Measurements from ENCODE around the gene FBRSL1. TPM values are rescaled to one million over a fixed set of nuclear protein-coding genes. Genes with fewer than 3 reads are reported as not detected.

Gene FBRSL1
- total and polyA plus RNA-seq, 9 of the 15 experiments (the other 6 are each of a cell fraction or from before 2014, with no cell fraction given), result 0.24 to 129 (median 7.3) TPM

- no TSS peak for BruUV-seq (replicated peaks)
- ATAC-seq (no peak), DNase-seq (ENCODE audit: extremely low read depth in 1 of 4, low spot score in 3 of 4) (no peak), FAIRE-seq (no peak)
- no peaks in the 10 kb centered on the region for H3K79me2 ChIP-seq (ENCODE audit: control insufficient read depth, insufficient read depth, low read length)
- peaks cover 15% of the 10 kb centered on the region; the same call in 1 of the 2 replicates for H4K20me1 ChIP-seq (replicated peaks; ENCODE audit: control insufficient read depth, insufficient read depth, low read length)
- ChIA-PET CTCF (ENCODE audit: low intra/inter-chr PET ratio) (no interaction called here), POLR2A (no interaction called here)
- peaks cover 13% of the 10 kb centered on the region for H3K9me3 ChIP-seq (replicated peaks; ENCODE audit: control insufficient read depth, insufficient read depth, low read depth, low read length)
- no peak overlapping the region for H3K4me2 ChIP-seq (ENCODE audit: insufficient read depth, low read length)
- H3K4me3 ChIP-seq, result no peak overlapping the region
- H3K27me3 ChIP-seq (ENCODE audit: control insufficient read depth in 2 of 2, insufficient read depth in 2 of 2, low read length in 2 of 2), result no peaks in the 10 kb centered on the region; a peak in 1 of 5 replicates
- in situ Hi-C loops (cut with MboI) (no loop called here), intact Hi-C loops (cut with micrococcal nuclease) (no loop called here)
- 63% methylated on average over 28 of the region's 29 CpGs for WGBS (ENCODE audit: insufficient coverage, low coverage, missing lambda C conversion rate)
- no peak overlapping the region for H3K27ac ChIP-seq (ENCODE audit: extremely low read depth, low read depth, low read length)
- peak overlapping the region in 1 of 2 experiments; percentile 61; a peak in 2 of 4 replicates for H3K9ac ChIP-seq (ENCODE audit: insufficient read depth in 1 of 2, low read depth in 2 of 2, low read length in 2 of 2)
- H3K36me3 ChIP-seq (ENCODE audit: control insufficient read depth, insufficient read depth, low read length), result no peaks in the 10 kb centered on the region; the same call in 2 of the 3 replicates
- H2AFZ ChIP-seq (ENCODE audit: low read depth, low read length), result no peak overlapping the region
- TF ChIP-seq ZNF134 (CRISPR knock-in tag; conservative IDR thresholded peaks at IDR 0.05) (no peak), ZNF124 (CRISPR knock-in tag; IDR thresholded peaks at IDR 0.05) (no peak), ZNF436 (CRISPR knock-in tag; IDR thresholded peaks at IDR 0.05) (no peak), NELFE (IDR thresholded peaks at IDR 0.05; ENCODE audit: insufficient read depth, insufficient read length) (no peak), ZNF407 (IDR thresholded peaks at IDR 0.05; ENCODE audit: low read depth) (no peak), ZNF507 (tag; conservative IDR thresholded peaks at IDR 0.05) (no peak), NFE2L1 (tag; IDR thresholded peaks at IDR 0.05; ENCODE audit: borderline replicate concordance, low read depth) (no peak)
- peaks cover 0 to 55% of the 10 kb centered on the region in 2 experiments; a peak in 3 of 5 replicates for H3K4me1 ChIP-seq (replicated peaks in 1 of 2; ENCODE audit: control insufficient read depth in 2 of 2, insufficient read depth in 2 of 2, low read length in 2 of 2)
- no peaks in the 10 kb centered on the region for H3K9me1 ChIP-seq (ENCODE audit: control insufficient read depth, insufficient read depth, low read length)
These were observed 48.1 kb downstream of the FBRSL1 start for GRCh38 chr12:132537836-132538662.
